Neural cell (in vitro differentiated cells): ENCODE measurements around the gene FGF12.

ENCODE experiments used
- CTCF ChIP-seq: fragments of 450-650 bp; IDR thresholded peaks from 2 replicates; pipeline ENCODE4 v1.5.1; 2014; ENCODE audit warnings: antibody characterized with exemption, mild to moderate bottlenecking, moderate library complexity; ENCODE audit not compliant: poor library complexity, severe bottlenecking
- EP300 ChIP-seq: fragments of 450-650 bp; conservative IDR thresholded peaks from 2 replicates; pipeline ENCODE4 v1.6.1; 2014; ENCODE audit warnings: antibody characterized with exemption, mild to moderate bottlenecking, moderate library complexity; ENCODE audit not compliant: poor library complexity, severe bottlenecking
- EZH2 ChIP-seq: fragments of 200-600, 300-800 bp; shearing (Covaris generic), sonication (generic); IDR thresholded peaks from 2 replicates; pipeline ENCODE4 v1.6.1; 2014; ENCODE audit warnings: antibody characterized with exemption, low read length, borderline replicate concordance, mild to moderate bottlenecking; ENCODE audit not compliant: insufficient read depth, poor library complexity, severe bottlenecking
- MXI1 ChIP-seq: fragments of 450-650 bp; conservative IDR thresholded peaks from 2 replicates; pipeline ENCODE4 v1.6.1; 2014; ENCODE audit warnings: antibody characterized with exemption, mild to moderate bottlenecking; ENCODE audit not compliant: poor library complexity, severe bottlenecking
- POLR2AphosphoS5 ChIP-seq: IDR thresholded peaks from 2 replicates; pipeline ENCODE4 v1.6.1; 2012
- RAD21 ChIP-seq: fragments of 450-650 bp; conservative IDR thresholded peaks from 2 replicates; pipeline ENCODE4 v1.6.1; 2014; ENCODE audit warnings: antibody characterized with exemption, mild to moderate bottlenecking, moderate library complexity
- REST ChIP-seq: IDR thresholded peaks from 2 replicates; pipeline ENCODE4 v1.6.1; 2012; ENCODE audit warnings: borderline replicate concordance
- TAF1 ChIP-seq: IDR thresholded peaks from 2 replicates; pipeline ENCODE4 v1.6.1; 2012; ENCODE audit warnings: low read depth

- no peak for TF ChIP-seq CTCF
- no peak for TF ChIP-seq EZH2
- TF ChIP-seq REST, result no peak
- no peak for TF ChIP-seq EP300
- TF ChIP-seq RAD21, result no peak
- no peak for TF ChIP-seq TAF1
- TF ChIP-seq MXI1, result no peak
- TF ChIP-seq POLR2AphosphoS5, result no peak
These were observed 309.7 kb downstream of the FGF12 start for GRCh38 chr3:192417559-192418055.
